ENCODE results near the gene GGT6.
A peak's percentile ranks its signal among the peaks of the same experiment; 100 is the strongest.

Gene GGT6

GRCh38 chr17:4551141-4551540 lies 9.2 kb downstream of the GGT6 start:
- H3K36me3 ChIP-seq (ENCODE audit: low read depth) = peaks cover 77% of the 10 kb centered on the region
- H3K4me1 ChIP-seq (ENCODE audit: insufficient read depth, poor library complexity, severe bottlenecking) = no peaks in the 10 kb centered on the region
- no peaks in the 10 kb centered on the region for H3K27me3 ChIP-seq (ENCODE audit: insufficient read depth, poor library complexity, severe bottlenecking)
- ATAC-seq (ENCODE audit: low read depth) (no peak), DNase-seq (ENCODE audit: low spot score) (no peak)
- no peaks in the 10 kb centered on the region for H3K9me3 ChIP-seq (ENCODE audit: severe bottlenecking)
- H3K4me3 ChIP-seq (ENCODE audit: severe bottlenecking) = no peak overlapping the region
- no peak for TF ChIP-seq CTCF (IDR thresholded peaks at IDR 0.05; ENCODE audit: poor library complexity, severe bottlenecking)
- no peak overlapping the region for H3K27ac ChIP-seq (ENCODE audit: poor library complexity, severe bottlenecking)

- H3K36me3 ChIP-seq (ENCODE audit: low read depth) = peaks cover 83% of the 10 kb centered on the region
- TF ChIP-seq CTCF (IDR thresholded peaks at IDR 0.05; ENCODE audit: poor library complexity, severe bottlenecking) = no peak
These were observed 9.8 kb downstream of the GGT6 start for GRCh38 chr17:4550534-4551039.

GRCh38 chr17:4549781-4550533 lies 10.4 kb downstream of the GGT6 start:
- Histone ChIP-seq H3K9me3 (ENCODE audit: severe bottlenecking) (no peaks in the 10 kb centered on the region), H3K27ac (ENCODE audit: poor library complexity, severe bottlenecking) (no peak overlapping the region), H3K27me3 (ENCODE audit: insufficient read depth, poor library complexity, severe bottlenecking) (no peaks in the 10 kb centered on the region), H3K4me1 (ENCODE audit: insufficient read depth, poor library complexity, severe bottlenecking) (no peaks in the 10 kb centered on the region), H3K36me3 (ENCODE audit: low read depth) (peaks cover 89% of the 10 kb centered on the region), H3K4me3 (ENCODE audit: severe bottlenecking) (no peak overlapping the region)
- TF ChIP-seq CTCF (IDR thresholded peaks at IDR 0.05; ENCODE audit: poor library complexity, severe bottlenecking) = no peak
- no peak for ATAC-seq (ENCODE audit: low read depth)
- DNase-seq (ENCODE audit: low spot score) = no peak

More at GRCh38 chr17:4550534-4551039, 9.8 kb downstream of the GGT6 start:
- ATAC-seq (ENCODE audit: low read depth) (no peak), DNase-seq (ENCODE audit: low spot score) (no peak)
- Histone ChIP-seq H3K9me3 (ENCODE audit: severe bottlenecking) (no peaks in the 10 kb centered on the region), H3K4me1 (ENCODE audit: insufficient read depth, poor library complexity, severe bottlenecking) (no peaks in the 10 kb centered on the region), H3K27me3 (ENCODE audit: insufficient read depth, poor library complexity, severe bottlenecking) (no peaks in the 10 kb centered on the region), H3K4me3 (ENCODE audit: severe bottlenecking) (no peak overlapping the region), H3K27ac (ENCODE audit: poor library complexity, severe bottlenecking) (no peak overlapping the region)

- H3K36me3 ChIP-seq (ENCODE audit: low read depth) = peaks cover 89% of the 10 kb centered on the region
- H3K9me3 ChIP-seq (ENCODE audit: severe bottlenecking) = no peaks in the 10 kb centered on the region
- TF ChIP-seq CTCF (IDR thresholded peaks at IDR 0.05; ENCODE audit: poor library complexity, severe bottlenecking) = no peak
- H3K27me3 ChIP-seq (ENCODE audit: insufficient read depth, poor library complexity, severe bottlenecking) = no peaks in the 10 kb centered on the region
- no peak overlapping the region for H3K4me3 ChIP-seq (ENCODE audit: severe bottlenecking)
- H3K27ac ChIP-seq (ENCODE audit: poor library complexity, severe bottlenecking) = no peak overlapping the region
- ATAC-seq (ENCODE audit: low read depth) (peak; percentile 38; the same call in 2 of the 3 replicates), DNase-seq (ENCODE audit: low spot score) (no peak)
- H3K4me1 ChIP-seq (ENCODE audit: insufficient read depth, poor library complexity, severe bottlenecking) = no peaks in the 10 kb centered on the region
These were observed 11.5 kb downstream of the GGT6 start for GRCh38 chr17:4548721-4549531.

Measured in RWPE2 (cell line).